ENCODE results near the gene MGMT.

- TF ChIP-seq YY1 (IDR thresholded peaks at IDR 0.05; ENCODE audit: insufficient read depth, insufficient read length) = no peak
- TF ChIP-seq ZNF274 (IDR thresholded peaks at IDR 0.05; ENCODE audit: low read depth, low read length) = no peak
Observed at GRCh38 chr10:129696636-129697035, 229.6 kb downstream of the MGMT start.
